A549 (cell line): ENCODE measurements around the gene LCN12.

Source experiments
- CBX2 ChIP-seq: fragments of 200-600 bp; sonication (generic); IDR thresholded peaks from 2 replicates; pipeline ENCODE4 v1.6.1; 2016; ENCODE audit warnings: low read depth, mild to moderate bottlenecking, borderline replicate concordance
- CHD2 ChIP-seq: fragments of 150-350 bp; IDR thresholded peaks from 2 replicates; pipeline ENCODE4 v1.6.1; 2014; ENCODE audit warnings: low read length; ENCODE audit not compliant: partially characterized antibody
- CTCF ChIP-seq: fragments of >200 bp; sonication (Bioruptor Twin); formaldehyde crosslinking; IDR thresholded peaks from 3 replicates; pipeline ENCODE4 v1.5.1; 2016
- EP300 ChIP-seq, 2 experiments: fragments of >200 bp; sonication (Bioruptor Twin); formaldehyde crosslinking; IDR thresholded peaks; 2 replicates in 1 of 2; 3 replicates in 1 of 2; pipeline ENCODE4 v1.6.1; 2016 to 2017
- HDAC2 ChIP-seq: fragments of 200-600 bp; sonication (generic); IDR thresholded peaks from 2 replicates; pipeline ENCODE4 v1.6.1; 2016
- MAFK ChIP-seq: fragments of 450-650 bp; IDR thresholded peaks from 2 replicates; pipeline ENCODE4 v1.6.1; 2014; ENCODE audit not compliant: partially characterized antibody
- MAX ChIP-seq: IDR thresholded peaks from 2 replicates; pipeline ENCODE4 v1.6.1; 2012
- NR3C1 ChIP-seq: fragments of >200 bp; sonication (Bioruptor Twin); formaldehyde crosslinking; IDR thresholded peaks from 3 replicates; pipeline ENCODE4 v1.6.1; 2017
- POLR2A ChIP-seq: IDR thresholded peaks from 2 replicates; pipeline ENCODE4 v1.6.1; 2012; ENCODE audit warnings: mild to moderate bottlenecking, low read length
- POLR2AphosphoS2 ChIP-seq: conservative IDR thresholded peaks from 2 replicates; pipeline ENCODE4 v1.6.1; 2012; ENCODE audit warnings: low read length, improper control_type of control experiment, inconsistent platforms
- REST ChIP-seq: fragments of 200-600 bp; sonication (generic); IDR thresholded peaks from 2 replicates; pipeline ENCODE4 v1.6.1; 2016; ENCODE audit warnings: antibody characterized with exemption, mild to moderate bottlenecking, moderate library complexity
- TP53 ChIP-seq: fragments of 250-450 bp; sonication (Bioruptor Pico); IDR thresholded peaks from 2 replicates; pipeline ENCODE4 v1.5.0; 2021; ENCODE audit warnings: mild to moderate bottlenecking, moderate library complexity
- ZFP36 ChIP-seq: fragments of 450-650 bp; IDR thresholded peaks from 2 replicates; pipeline ENCODE4 v1.6.1; 2014; ENCODE audit warnings: borderline replicate concordance; ENCODE audit not compliant: partially characterized antibody
- ZSCAN20 ChIP-seq: fragments of 250-450 bp; sonication (Bioruptor Pico); IDR thresholded peaks from 2 replicates; pipeline ENCODE4 v1.8.0; 2022; ENCODE audit warnings: mild to moderate bottlenecking, moderate library complexity

GRCh38 chr9:136985027-136985602, 33.0 kb downstream of the LCN12 start:
- TF ChIP-seq CTCF (no peak), ZFP36 (no peak), POLR2A (no peak), CBX2 (no peak), MAX (no peak), REST (no peak), EP300 (IDR thresholded peaks at IDR 0.05) (no peak), HDAC2 (no peak), NR3C1 (no peak), TP53 (no peak), MAFK (no peak), POLR2AphosphoS2 (no peak), CHD2 (no peak), ZSCAN20 (CRISPR knock-in tag) (no peak)
